ENCODE data around the gene TLR1.
A peak's percentile ranks its signal among the peaks of the same experiment; 100 is the strongest.

TLR1 gene

GRCh38 chr4:38783109-38783460 lies 21.5 kb downstream of the TLR1 start:
- Histone ChIP-seq H4K20me1 (ENCODE audit: insufficient read depth, low read length) (no peaks in the 10 kb centered on the region), H3K9me2 (ENCODE audit: low read depth, low read length) (no peaks in the 10 kb centered on the region), H3K9me3 (ENCODE audit: low read length) (peaks cover 5% of the 10 kb centered on the region), H3K27ac (ENCODE audit: low read depth, low read length, poor library complexity, severe bottlenecking) (peak overlapping the region; percentile 66), H3K4me1 (ENCODE audit: insufficient read depth, low read length, severe bottlenecking) (peaks cover 57% of the 10 kb centered on the region), H2AFZ (ENCODE audit: low read length) (no peak overlapping the region), H3F3A (ENCODE audit: insufficient read depth, low read length) (no peaks in the 10 kb centered on the region), H3K4me3 (ENCODE audit: low read depth, low read length, poor library complexity, severe bottlenecking) (no peak overlapping the region), H3K9ac (ENCODE audit: low read length) (no peak overlapping the region), H3K79me2 (ENCODE audit: insufficient read depth, low read length) (peaks cover 42% of the 10 kb centered on the region), H3K36me3 (ENCODE audit: insufficient read depth, low read length) (peaks cover 30% of the 10 kb centered on the region), H3K27me3 (ENCODE audit: insufficient read depth, low read length) (no peaks in the 10 kb centered on the region), H3K4me2 (ENCODE audit: low read length) (no peak overlapping the region)
- TF ChIP-seq, protein P1, sequence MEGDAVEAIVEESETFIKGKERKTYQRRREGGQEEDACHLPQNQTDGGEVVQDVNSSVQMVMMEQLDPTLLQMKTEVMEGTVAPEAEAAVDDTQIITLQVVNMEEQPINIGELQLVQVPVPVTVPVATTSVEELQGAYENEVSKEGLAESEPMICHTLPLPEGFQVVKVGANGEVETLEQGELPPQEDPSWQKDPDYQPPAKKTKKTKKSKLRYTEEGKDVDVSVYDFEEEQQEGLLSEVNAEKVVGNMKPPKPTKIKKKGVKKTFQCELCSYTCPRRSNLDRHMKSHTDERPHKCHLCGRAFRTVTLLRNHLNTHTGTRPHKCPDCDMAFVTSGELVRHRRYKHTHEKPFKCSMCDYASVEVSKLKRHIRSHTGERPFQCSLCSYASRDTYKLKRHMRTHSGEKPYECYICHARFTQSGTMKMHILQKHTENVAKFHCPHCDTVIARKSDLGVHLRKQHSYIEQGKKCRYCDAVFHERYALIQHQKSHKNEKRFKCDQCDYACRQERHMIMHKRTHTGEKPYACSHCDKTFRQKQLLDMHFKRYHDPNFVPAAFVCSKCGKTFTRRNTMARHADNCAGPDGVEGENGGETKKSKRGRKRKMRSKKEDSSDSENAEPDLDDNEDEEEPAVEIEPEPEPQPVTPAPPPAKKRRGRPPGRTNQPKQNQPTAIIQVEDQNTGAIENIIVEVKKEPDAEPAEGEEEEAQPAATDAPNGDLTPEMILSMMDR (IDR thresholded peaks at IDR 0.05; ENCODE audit: low read length) = no peak
- TF ChIP-seq EZH2 (IDR thresholded peaks at IDR 0.05; ENCODE audit: borderline replicate concordance, low read length) = no peak

DNA sequence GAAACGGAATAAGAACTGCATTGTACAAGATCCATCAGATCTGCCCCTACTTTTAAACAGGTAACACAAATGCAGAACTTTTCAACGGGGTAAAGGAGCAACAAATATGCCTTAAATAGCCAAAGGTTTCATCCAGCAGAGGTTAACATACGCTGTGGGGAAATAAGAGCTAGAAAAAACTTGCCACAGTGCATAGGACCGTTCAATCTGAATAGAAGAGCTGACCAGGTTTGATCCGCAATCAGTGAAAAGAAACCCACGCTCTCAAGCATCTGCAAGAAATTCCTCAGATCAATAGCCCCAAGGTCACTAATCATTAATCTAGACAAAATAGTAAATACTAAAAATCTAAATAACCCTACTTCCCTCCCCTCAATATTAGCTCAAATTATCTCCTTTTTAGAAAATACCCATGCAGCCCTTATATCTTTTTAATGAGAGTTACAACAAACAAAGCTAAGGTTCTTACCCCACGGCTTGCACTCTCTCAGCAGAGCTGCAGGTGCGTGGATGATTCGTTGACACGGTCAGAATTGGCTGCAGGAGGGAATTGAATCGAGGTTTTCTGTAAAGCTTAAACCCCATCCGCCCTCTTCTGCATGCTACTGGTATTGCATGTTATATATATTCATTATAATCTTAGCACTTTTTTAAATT lies 22.0 kb downstream of the TLR1 start, which contains the start of gene TLR10:
Gene TLR10 (minus strand): TSS at position 539 of the 657 bp plus-strand sequence. CDS start 7,400 bp downstream, outside the sequence.
- Histone ChIP-seq H3K27ac (ENCODE audit: low read depth, low read length, poor library complexity, severe bottlenecking) (peak within 1 kb of the TSS; percentile 94), H3K4me2 (ENCODE audit: low read length) (peak within 1 kb of the TSS; percentile 79), H3F3A (ENCODE audit: insufficient read depth, low read length) (no peaks in the 10 kb centered on the region), H3K9me3 (ENCODE audit: low read length) (peaks cover 5% of the 10 kb centered on the region), H3K4me3 (ENCODE audit: low read depth, low read length, poor library complexity, severe bottlenecking) (peak within 1 kb of the TSS; percentile 73), H3K9ac (ENCODE audit: low read length) (peak within 1 kb of the TSS; percentile 91), H3K36me3 (ENCODE audit: insufficient read depth, low read length) (peaks cover 35% of the 10 kb centered on the region), H3K9me2 (ENCODE audit: low read depth, low read length) (no peaks in the 10 kb centered on the region), H3K4me1 (ENCODE audit: insufficient read depth, low read length, severe bottlenecking) (peaks cover 57% of the 10 kb centered on the region), H3K27me3 (ENCODE audit: insufficient read depth, low read length) (no peaks in the 10 kb centered on the region), H3K79me2 (ENCODE audit: insufficient read depth, low read length) (peaks cover 42% of the 10 kb centered on the region), H2AFZ (ENCODE audit: low read length) (no peak within 1 kb of the TSS), H4K20me1 (ENCODE audit: insufficient read depth, low read length) (no peaks in the 10 kb centered on the region)
- TF ChIP-seq EZH2 (IDR thresholded peaks at IDR 0.05; ENCODE audit: borderline replicate concordance, low read length) = no peak
- TF ChIP-seq, protein P1 (IDR thresholded peaks at IDR 0.05; ENCODE audit: low read length) = peak; percentile 65

DNA sequence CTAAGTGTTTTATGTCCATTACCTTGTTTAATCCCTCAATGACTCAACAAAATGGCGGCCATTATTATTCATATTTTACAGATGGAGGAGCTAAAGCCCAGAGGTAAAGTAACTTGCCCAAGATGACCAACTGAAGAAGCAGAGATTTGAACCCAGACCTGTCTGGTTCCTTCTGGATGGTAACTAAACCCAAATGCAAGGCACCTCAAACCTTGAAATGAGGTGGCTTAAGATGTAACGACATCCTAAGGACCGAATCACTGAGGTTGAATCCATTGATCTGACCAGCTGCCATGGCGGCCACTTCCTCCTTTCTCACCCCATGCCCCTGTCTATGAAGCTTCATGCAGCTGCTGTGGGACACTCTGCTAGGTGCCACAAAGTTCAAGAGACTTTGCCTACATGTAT lies 22.7 kb downstream of the TLR1 start:
- Histone ChIP-seq H3K27ac (ENCODE audit: low read depth, low read length, poor library complexity, severe bottlenecking) (peak overlapping the region; percentile 94), H3K4me1 (ENCODE audit: insufficient read depth, low read length, severe bottlenecking) (peaks cover 57% of the 10 kb centered on the region), H2AFZ (ENCODE audit: low read length) (no peak overlapping the region), H3K79me2 (ENCODE audit: insufficient read depth, low read length) (peaks cover 47% of the 10 kb centered on the region), H4K20me1 (ENCODE audit: insufficient read depth, low read length) (no peaks in the 10 kb centered on the region), H3K9me2 (ENCODE audit: low read depth, low read length) (no peaks in the 10 kb centered on the region), H3K4me2 (ENCODE audit: low read length) (peak overlapping the region; percentile 79), H3K9me3 (ENCODE audit: low read length) (peaks cover 8% of the 10 kb centered on the region), H3K27me3 (ENCODE audit: insufficient read depth, low read length) (no peaks in the 10 kb centered on the region), H3F3A (ENCODE audit: insufficient read depth, low read length) (no peaks in the 10 kb centered on the region), H3K4me3 (ENCODE audit: low read depth, low read length, poor library complexity, severe bottlenecking) (peak overlapping the region; percentile 73), H3K9ac (ENCODE audit: low read length) (peak overlapping the region; percentile 91), H3K36me3 (ENCODE audit: insufficient read depth, low read length) (peaks cover 42% of the 10 kb centered on the region)
- TF ChIP-seq, protein P1 (IDR thresholded peaks at IDR 0.05; ENCODE audit: low read length) = no peak
- TF ChIP-seq EZH2 (IDR thresholded peaks at IDR 0.05; ENCODE audit: borderline replicate concordance, low read length) = no peak

All from OCI-LY1 (cell line).